HCT116 (cell line): ENCODE measurements around the gene RACGAP1. TPM values are rescaled to one million over a fixed set of nuclear protein-coding genes. Genes with fewer than 3 reads are reported as not detected.

Experiments
- ATAC-seq: fragments of 200-7000 bp; cut with Tn5 transposase; 2 replicates; pipeline ENCODE4 v1.9.1; 2020; ENCODE audit warnings: mild to moderate bottlenecking, moderate library complexity
- BruUV-seq: library from RNA; stranded (reverse); fragments of 400-500 nt; replicated peaks from 2 replicates; lab custom pipeline; 2021; lab: Mats Ljungman, UMichigan
- CTCF ChIA-PET: fragments of 300-600 bp; sonication (Branson Sonifier 250); formaldehyde crosslinking; loops from one replicate; lab custom pipeline; 2021; ENCODE audit warnings: antibody characterized with exemption; lab: Charles Lee
- POLR2A ChIA-PET: fragments of 300-600, 350-600 bp; sonication (Branson Sonifier 250); formaldehyde crosslinking; loops from one replicate; lab custom pipeline; 2021; ENCODE audit warnings: antibody characterized with exemption; lab: Charles Lee
- RAD21 ChIA-PET, 2 experiments: fragments of 300-600 bp; sonication (Branson Sonifier 250); formaldehyde crosslinking; loops; one replicate each; lab custom pipeline; 2023; ENCODE audit warnings: low total read pairs in 2 of 2; ENCODE audit not compliant: uncharacterized antibody in 2 of 2, unreplicated experiment in 2 of 2, low non-redundant PET in 1 of 2; lab: Charles Lee
- DNase-seq: peaks from one replicate; pipeline ENCODE4 v3.0.0-alpha.2; 2010; ENCODE audit warnings: low read depth, low spot score
- H2AFZ ChIP-seq: fragments of 200-600 bp; shearing (Covaris generic), sonication (generic); 2 replicates; pipeline ENCODE4 v1.6.1; 2017; ENCODE audit warnings: low read depth, mixed run types, mixed read lengths, antibody characterized with exemption, low read length; ENCODE audit not compliant: poor library complexity, severe bottlenecking
- H3K27ac ChIP-seq: 2 replicates; pipeline ENCODE4 v1.5.1; 2012; ENCODE audit warnings: low read depth, low read length
- H3K27me3 ChIP-seq: fragments of 200-600 bp; sonication (generic); 2 replicates; pipeline ENCODE4 v1.6.1; 2016; ENCODE audit warnings: mixed run types, low read length, mixed read lengths; ENCODE audit not compliant: insufficient read depth
- H3K36me3 ChIP-seq, 2 experiments: fragments of 200-500 bp in 1 of 2; fragments of 200-600 bp in 1 of 2; sonication (Bioruptor generic) in 1 of 2; sonication (generic) in 1 of 2; 2 replicates each; pipeline versions ENCODE4 v1.5.1 to v1.6.1; 2014 to 2016; ENCODE audit warnings: low read length in 2 of 2, inconsistent platforms in 1 of 2, mixed read lengths in 1 of 2, mixed run types in 1 of 2; ENCODE audit not compliant: insufficient read depth in 2 of 2, control insufficient read depth in 1 of 2
- H3K4me1 ChIP-seq, 2 experiments: fragments of 200-600 bp in 1 of 2; sonication (generic) in 1 of 2; 2 replicates each; pipeline versions ENCODE4 v1.5.1 to v1.6.1; 2012 to 2017; ENCODE audit warnings: low read length in 2 of 2, inconsistent platforms in 1 of 2, mild to moderate bottlenecking in 1 of 2, mixed read lengths in 1 of 2, mixed run types in 1 of 2, moderate library complexity in 1 of 2; ENCODE audit not compliant: insufficient read depth in 2 of 2, control insufficient read depth in 1 of 2
- H3K4me2 ChIP-seq: fragments of 200-600 bp; sonication (generic); 2 replicates; pipeline ENCODE4 v1.6.1; 2017; ENCODE audit warnings: mixed run types, low read length, mixed read lengths
- H3K4me3 ChIP-seq, 2 experiments: fragments of 200-600 bp in 1 of 2; sonication (generic) in 1 of 2; replicated peaks in 1 of 2; 2 replicates each; pipeline ENCODE4 v1.5.1; 2011 to 2016; ENCODE audit warnings: low read length in 2 of 2, control low read depth in 1 of 2, low read depth in 1 of 2, mild to moderate bottlenecking in 1 of 2, mixed read lengths in 1 of 2, mixed run types in 1 of 2
- H3K79me2 ChIP-seq: fragments of 200-600 bp; sonication (generic); 2 replicates; pipeline ENCODE4 v1.6.1; 2017; ENCODE audit warnings: mild to moderate bottlenecking, mixed run types, low read length, moderate library complexity, mixed read lengths; ENCODE audit not compliant: insufficient read depth
- H3K9ac ChIP-seq: fragments of 200-600 bp; sonication (generic); 2 replicates; pipeline ENCODE4 v1.6.1; 2016; ENCODE audit warnings: low read length, mixed read lengths
- H3K9me2 ChIP-seq: fragments of 200-600 bp; sonication (generic), shearing (Covaris generic); 2 replicates; pipeline ENCODE4 v1.6.1; 2017; ENCODE audit warnings: mixed run types, mild to moderate bottlenecking, moderate library complexity; ENCODE audit not compliant: insufficient read depth
- H3K9me3 ChIP-seq, 2 experiments: fragments of 200-500 bp in 1 of 2; fragments of 200-600 bp in 1 of 2; sonication (Bioruptor generic) in 1 of 2; sonication (generic) in 1 of 2; 2 replicates each; pipeline ENCODE4 v1.6.1; 2014 to 2017; ENCODE audit warnings: low read length in 2 of 2, mixed read lengths in 2 of 2, inconsistent platforms in 1 of 2, low read depth in 1 of 2, mild to moderate bottlenecking in 1 of 2, mixed run types in 1 of 2, moderate library complexity in 1 of 2; ENCODE audit not compliant: control insufficient read depth in 1 of 2, insufficient read depth in 1 of 2
- H4K20me1 ChIP-seq: fragments of 200-600 bp; sonication (generic), shearing (Covaris generic); 2 replicates; pipeline ENCODE4 v1.6.1; 2017; ENCODE audit warnings: mixed run types, mild to moderate bottlenecking, moderate library complexity; ENCODE audit not compliant: insufficient read depth
- CEBPB ChIP-seq: IDR thresholded peaks from 2 replicates; pipeline ENCODE4 v1.6.1; 2012; ENCODE audit warnings: low read depth
- CTCF ChIP-seq, 3 experiments: fragments of 200-600 bp in 1 of 3; sonication (generic) in 1 of 3; IDR thresholded peaks in 2 of 3; conservative IDR thresholded peaks in 1 of 3; 2 replicates each; pipeline ENCODE4 v1.5.1; 2012 to 2017; ENCODE audit warnings: low read depth in 2 of 3, low read length in 2 of 3, antibody characterized with exemption in 1 of 3, borderline replicate concordance in 1 of 3, control low read depth in 1 of 3, mild to moderate bottlenecking in 1 of 3, mixed read lengths in 1 of 3, mixed run types in 1 of 3, moderate library complexity in 1 of 3; ENCODE audit not compliant: insufficient read depth in 1 of 3
- EGR1 ChIP-seq: IDR thresholded peaks from 2 replicates; pipeline ENCODE4 v1.6.1; 2012; ENCODE audit warnings: low read depth
- EZH2 ChIP-seq: fragments of 200-600 bp; sonication (generic); IDR thresholded peaks from 2 replicates; pipeline ENCODE4 v1.6.1; 2017; ENCODE audit warnings: antibody characterized with exemption, mixed run types
- EZH2phosphoT487 ChIP-seq: fragments of 200-600 bp; IDR thresholded peaks from 2 replicates; pipeline ENCODE4 v1.6.1; 2018; ENCODE audit warnings: antibody characterized with exemption, borderline replicate concordance
- JUND ChIP-seq: IDR thresholded peaks from 2 replicates; pipeline ENCODE4 v1.6.1; 2012
- SIN3A ChIP-seq: IDR thresholded peaks from 2 replicates; pipeline ENCODE4 v1.6.1; 2012; ENCODE audit warnings: low read depth
- SRF ChIP-seq: IDR thresholded peaks from 2 replicates; pipeline ENCODE4 v1.6.1; 2012; ENCODE audit warnings: low read depth
- TCF7L2 ChIP-seq: IDR thresholded peaks from 2 replicates; pipeline ENCODE4 v1.7.0; 2011; ENCODE audit warnings: borderline replicate concordance, inconsistent platforms; ENCODE audit not compliant: insufficient read depth, insufficient read length; ENCODE audit errors: extremely low read depth
- intact Hi-C: fragments of 100-400 bp; cut with micrococcal nuclease; formaldehyde crosslinking; loops from 2 replicates; pipeline ENCODE4 v1.10.0; 2022
- total RNA-seq: library from RNA; stranded (reverse); gene quantifications from one replicate; pipeline ENCODE4 v1.2.1, GENCODE V29; 2021; ENCODE audit not compliant: unreplicated experiment
- TF ChIP-seq, protein P1 (sequence below): IDR thresholded peaks from 2 replicates; pipeline ENCODE4 v1.6.1; 2011; ENCODE audit warnings: mild to moderate bottlenecking, low read length, moderate library complexity; ENCODE audit not compliant: insufficient replicate concordance; ENCODE audit errors: extremely low read depth
- TF ChIP-seq, protein P2 (sequence below): IDR thresholded peaks from 2 replicates; pipeline ENCODE4 v1.6.1; 2012

RACGAP1 gene
- total RNA-seq, 1 experiment from 2014 or later = 147 TPM

GRCh38 chr12:49979016-49979586 lies 46.2 kb downstream of the RACGAP1 start:
- Histone ChIP-seq H3K4me2 (no peak overlapping the region), H3K9ac (no peak overlapping the region), H3K4me1 (no peaks in the 10 kb centered on the region), H2AFZ (no peak overlapping the region), H3K79me2 (no peaks in the 10 kb centered on the region), H3K4me3 (no peak overlapping the region), H3K36me3 (peaks cover 0 to 3% of the 10 kb centered on the region in 2 experiments; a peak in 1 of 4 replicates), H3K27ac (no peak overlapping the region), H3K9me3 (no peaks in the 10 kb centered on the region), H3K9me2 (no peaks in the 10 kb centered on the region), H4K20me1 (no peaks in the 10 kb centered on the region), H3K27me3 (no peaks in the 10 kb centered on the region)
- ATAC-seq (no peak), DNase-seq (no peak)
- TF ChIP-seq SIN3A (no peak), TCF7L2 (no peak), SRF (no peak), CEBPB (no peak), EZH2 (no peak), CTCF (IDR thresholded peaks at IDR 0.05 in 2 of 3, conservative IDR thresholded peaks at IDR 0.05 in 1 of 3; ENCODE audit: borderline replicate concordance in 1 of 3, insufficient read depth in 1 of 3, low read depth in 2 of 3, low read length in 2 of 3) (no peak), JUND (no peak), EGR1 (no peak), EZH2phosphoT487 (no peak)
- TF ChIP-seq, protein P1, sequence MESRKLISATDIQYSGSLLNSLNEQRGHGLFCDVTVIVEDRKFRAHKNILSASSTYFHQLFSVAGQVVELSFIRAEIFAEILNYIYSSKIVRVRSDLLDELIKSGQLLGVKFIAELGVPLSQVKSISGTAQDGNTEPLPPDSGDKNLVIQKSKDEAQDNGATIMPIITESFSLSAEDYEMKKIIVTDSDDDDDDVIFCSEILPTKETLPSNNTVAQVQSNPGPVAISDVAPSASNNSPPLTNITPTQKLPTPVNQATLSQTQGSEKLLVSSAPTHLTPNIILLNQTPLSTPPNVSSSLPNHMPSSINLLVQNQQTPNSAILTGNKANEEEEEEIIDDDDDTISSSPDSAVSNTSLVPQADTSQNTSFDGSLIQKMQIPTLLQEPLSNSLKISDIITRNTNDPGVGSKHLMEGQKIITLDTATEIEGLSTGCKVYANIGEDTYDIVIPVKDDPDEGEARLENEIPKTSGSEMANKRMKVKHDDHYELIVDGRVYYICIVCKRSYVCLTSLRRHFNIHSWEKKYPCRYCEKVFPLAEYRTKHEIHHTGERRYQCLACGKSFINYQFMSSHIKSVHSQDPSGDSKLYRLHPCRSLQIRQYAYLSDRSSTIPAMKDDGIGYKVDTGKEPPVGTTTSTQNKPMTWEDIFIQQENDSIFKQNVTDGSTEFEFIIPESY = no peak
- TF ChIP-seq, protein P2, sequence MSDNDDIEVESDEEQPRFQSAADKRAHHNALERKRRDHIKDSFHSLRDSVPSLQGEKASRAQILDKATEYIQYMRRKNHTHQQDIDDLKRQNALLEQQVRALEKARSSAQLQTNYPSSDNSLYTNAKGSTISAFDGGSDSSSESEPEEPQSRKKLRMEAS = no peak
- ChIA-PET CTCF (interaction anchor here (1.4 to 4.0 kb wide), 2 partner anchors 12 kb away, joined by 5 to 25 read pairs; no protein-coding TSS in a partner anchor), RAD21 (no interaction called here), POLR2A (interaction anchor here (1.1 kb wide), 1 partner anchor 46 kb away, joined by 3 read pairs; the partner anchor contains the start of gene RACGAP1)
- BruUV-seq = no TSS peak
- intact Hi-C loops = no loop called here
